H9 (cell line): ENCODE results near the gene CHCHD10. TPM values are rescaled to one million over a fixed set of nuclear protein-coding genes. Genes with fewer than 3 reads are reported as not detected.

Experiments
- DNase-seq: peaks from one replicate; pipeline ENCODE4 v3.0.0-alpha.2; 2017
- H2AFZ ChIP-seq: one replicate; pipeline ENCODE4 v1.6.1; 2013; ENCODE audit warnings: mild to moderate bottlenecking, low read length, control low read depth, moderate library complexity
- H2AK5ac ChIP-seq: 2 replicates; pipeline ENCODE4 v1.6.1; 2013; ENCODE audit warnings: low read length, control low read depth, mixed read lengths; ENCODE audit not compliant: insufficient read length
- H2BK120ac ChIP-seq: one replicate; pipeline ENCODE4 v1.6.1; 2013; ENCODE audit warnings: low read depth, mild to moderate bottlenecking, low read length, control low read depth, inconsistent platforms; ENCODE audit not compliant: poor library complexity, severe bottlenecking
- H2BK12ac ChIP-seq: 2 replicates; pipeline ENCODE4 v1.6.1; 2013; ENCODE audit warnings: low read length, control low read depth, mixed read lengths, low read depth; ENCODE audit not compliant: insufficient read length
- H2BK15ac ChIP-seq: 2 replicates; pipeline ENCODE4 v1.6.1; 2013; ENCODE audit warnings: low read depth, low read length, control low read depth
- H2BK20ac ChIP-seq: one replicate; pipeline ENCODE4 v1.6.1; 2013; ENCODE audit warnings: low read depth, mild to moderate bottlenecking, low read length, control low read depth, inconsistent platforms; ENCODE audit not compliant: poor library complexity, severe bottlenecking
- H2BK5ac ChIP-seq: 2 replicates; pipeline ENCODE4 v1.6.1; 2013; ENCODE audit warnings: low read length, control low read depth, mixed read lengths; ENCODE audit not compliant: insufficient read length
- H3K14ac ChIP-seq: 2 replicates; pipeline ENCODE4 v1.6.1; 2013; ENCODE audit warnings: low read length, control low read depth; ENCODE audit not compliant: insufficient read depth
- H3K18ac ChIP-seq: 2 replicates; pipeline ENCODE4 v1.6.1; 2013; ENCODE audit warnings: low read depth, mild to moderate bottlenecking, mixed read lengths, low read length, control low read depth; ENCODE audit not compliant: insufficient read length
- H3K23ac ChIP-seq: 2 replicates; pipeline ENCODE4 v1.6.1; 2013; ENCODE audit warnings: low read length, control low read depth, mixed read lengths, low read depth; ENCODE audit not compliant: insufficient read length
- H3K23me2 ChIP-seq: 2 replicates; pipeline ENCODE4 v1.6.1; 2013; ENCODE audit warnings: low read depth, mild to moderate bottlenecking, mixed read lengths, low read length, control low read depth; ENCODE audit not compliant: insufficient read length, poor library complexity, severe bottlenecking
- H3K27ac ChIP-seq: 2 replicates; pipeline ENCODE4 v1.5.1; 2013; ENCODE audit warnings: low read length, control low read depth, mixed read lengths, low read depth; ENCODE audit not compliant: insufficient read length
- H3K27me3 ChIP-seq: 2 replicates; pipeline ENCODE4 v1.6.1; 2013; ENCODE audit warnings: low read length, control low read depth, inconsistent platforms; ENCODE audit not compliant: insufficient read depth
- H3K4ac ChIP-seq: 2 replicates; pipeline ENCODE4 v1.6.1; 2013; ENCODE audit warnings: low read depth, mild to moderate bottlenecking, control low read depth, inconsistent platforms, low read length, moderate library complexity
- H3K4me1 ChIP-seq: 2 replicates; pipeline ENCODE4 v1.6.1; 2013; ENCODE audit warnings: low read length, control low read depth, inconsistent platforms; ENCODE audit not compliant: insufficient read depth
- H3K4me2 ChIP-seq: 2 replicates; pipeline ENCODE4 v1.6.1; 2013; ENCODE audit warnings: low read length, control low read depth, mixed read lengths; ENCODE audit not compliant: insufficient read length, insufficient read depth
- H3K56ac ChIP-seq: 2 replicates; pipeline ENCODE4 v1.6.1; 2013; ENCODE audit warnings: low read depth, mild to moderate bottlenecking, mixed read lengths, low read length, control low read depth; ENCODE audit not compliant: insufficient read length
- H3K79me1 ChIP-seq: 2 replicates; pipeline ENCODE4 v1.6.1; 2013; ENCODE audit warnings: low read depth, mild to moderate bottlenecking, moderate library complexity, low read length, control low read depth, inconsistent platforms; ENCODE audit not compliant: insufficient read depth, poor library complexity, severe bottlenecking
- H3K79me2 ChIP-seq: 2 replicates; pipeline ENCODE4 v1.6.1; 2013; ENCODE audit warnings: low read length, control low read depth, inconsistent platforms; ENCODE audit not compliant: insufficient read depth
- H3K9ac ChIP-seq: 2 replicates; pipeline ENCODE4 v1.6.1; 2013; ENCODE audit warnings: low read length, control low read depth, mixed read lengths; ENCODE audit not compliant: insufficient read length; ENCODE audit errors: extremely low read depth
- H3K9me3 ChIP-seq: one replicate; pipeline ENCODE4 v1.6.1; 2013; ENCODE audit warnings: low read depth, low read length, inconsistent platforms; ENCODE audit not compliant: control insufficient read depth
- H3T11ph ChIP-seq: one replicate; pipeline ENCODE4 v1.6.1; 2013; ENCODE audit warnings: mild to moderate bottlenecking, low read length, control low read depth, inconsistent platforms
- H4K20me1 ChIP-seq: one replicate; pipeline ENCODE4 v1.6.1; 2013; ENCODE audit not compliant: control insufficient read depth, insufficient read length, insufficient read depth
- H4K5ac ChIP-seq: 2 replicates; pipeline ENCODE4 v1.6.1; 2013; ENCODE audit warnings: low read depth, mild to moderate bottlenecking, mixed read lengths, low read length, control low read depth; ENCODE audit not compliant: insufficient read length
- H4K8ac ChIP-seq: replicated peaks from 2 replicates; pipeline ENCODE4 v1.6.1; 2013; ENCODE audit warnings: low read length, control low read depth, mixed read lengths, low read depth; ENCODE audit not compliant: insufficient read length
- H4K91ac ChIP-seq: 2 replicates; pipeline ENCODE4 v1.6.1; 2013; ENCODE audit warnings: low read depth, mild to moderate bottlenecking, moderate library complexity, mixed read lengths, low read length, control low read depth; ENCODE audit not compliant: insufficient read length
- H3K27ac Mint-ChIP-seq, 3 experiments: 2 replicates in 2 of 3; 3 replicates in 1 of 3; pipeline ENCODE4 v1.8.0; 2020 to 2021; ENCODE audit warnings: mixed read lengths in 3 of 3, mild to moderate bottlenecking in 1 of 3, moderate library complexity in 1 of 3
- H3K27me3 Mint-ChIP-seq: 2 replicates; pipeline ENCODE4 v1.8.0; 2021; ENCODE audit warnings: low read depth, mild to moderate bottlenecking, moderate library complexity, mixed read lengths
- H3K36me3 Mint-ChIP-seq, 3 experiments: 2 replicates in 2 of 3; 3 replicates in 1 of 3; pipeline ENCODE4 v1.8.0; 2020 to 2021; ENCODE audit warnings: low read depth in 3 of 3, mixed read lengths in 3 of 3; ENCODE audit not compliant: insufficient read depth in 1 of 3
- H3K4me1 Mint-ChIP-seq, 2 experiments: 2 replicates each; pipeline ENCODE4 v1.8.0; 2020; ENCODE audit warnings: mixed read lengths in 2 of 2
- H3K4me3 Mint-ChIP-seq, 2 experiments: 2 replicates in 1 of 2; 3 replicates in 1 of 2; pipeline ENCODE4 v1.8.0; 2020 to 2021; ENCODE audit warnings: mild to moderate bottlenecking in 2 of 2, mixed read lengths in 2 of 2, moderate library complexity in 1 of 2
- H3K9me3 Mint-ChIP-seq, 2 experiments: 2 replicates in 1 of 2; 3 replicates in 1 of 2; pipeline ENCODE4 v1.8.0; 2020; ENCODE audit warnings: mild to moderate bottlenecking in 2 of 2, mixed read lengths in 2 of 2, moderate library complexity in 1 of 2
- CTCF ChIP-seq: fragments of 200-600 bp; sonication (generic); conservative IDR thresholded peaks from 3 replicates; pipeline ENCODE4 v1.8.0; 2021; ENCODE audit warnings: antibody characterized with exemption, mild to moderate bottlenecking
- WGBS: extraction: QIAGEN DNeasy Blood & Tissue Kit; methylation state at CpG from one replicate; pipeline ENCODE4 v1.1.7; 2013; ENCODE audit warnings: missing lambda C conversion rate, low lambda C conversion rate, mixed read lengths; ENCODE audit not compliant: insufficient read length; ENCODE audit errors: extremely low coverage; 5-methylcytosine and 5-hydroxymethylcytosine counted together
- total RNA-seq: library from RNA; stranded (reverse); gene quantifications from 2 replicates; pipeline ENCODE4 v1.2.1, GENCODE V29; 2021

Gene CHCHD10
- total RNA-seq, 1 experiment from 2014 or later = 53.7 TPM

- no peak for TF ChIP-seq CTCF
- no peak overlapping the region for H4K5ac ChIP-seq
- Mint-ChIP-seq H3K27me3 (no peaks in the 10 kb centered on the region), H3K36me3 (peaks cover 16 to 25% (median 18%) of the 10 kb centered on the region in 3 experiments), H3K4me3 (no peak overlapping the region), H3K4me1 (no peaks in the 10 kb centered on the region; a peak in 1 of 4 replicates), H3K27ac (no peak overlapping the region), H3K9me3 (no peaks in the 10 kb centered on the region)
- H2AK5ac ChIP-seq = no peak overlapping the region
- no peak overlapping the region for H3K14ac ChIP-seq
- H4K20me1 ChIP-seq = no peaks in the 10 kb centered on the region
- no peaks in the 10 kb centered on the region for H3K23me2 ChIP-seq
- H3K27me3 ChIP-seq = no peaks in the 10 kb centered on the region
- H3K23ac ChIP-seq = no peak overlapping the region
- H2BK5ac ChIP-seq = no peak overlapping the region
- H3K56ac ChIP-seq = no peak overlapping the region
- no peak overlapping the region for H3K18ac ChIP-seq
- H2BK120ac ChIP-seq = no peak overlapping the region
- H3K4me2 ChIP-seq = no peak overlapping the region
- H4K8ac ChIP-seq = no peak overlapping the region
- WGBS = no CpG with 5 or more reads among the region's 13 CpGs
- no peak overlapping the region for H2BK15ac ChIP-seq
- no peak for DNase-seq
- H3K4me1 ChIP-seq = no peaks in the 10 kb centered on the region; the same call in 1 of the 2 replicates
- H2BK20ac ChIP-seq = no peak overlapping the region
- H3K79me1 ChIP-seq = no peaks in the 10 kb centered on the region
- no peaks in the 10 kb centered on the region for H3K79me2 ChIP-seq
- no peak overlapping the region for H3K4ac ChIP-seq
- no peak overlapping the region for H3T11ph ChIP-seq
- no peak overlapping the region for H2AFZ ChIP-seq
- H3K9me3 ChIP-seq = no peaks in the 10 kb centered on the region
- no peak overlapping the region for H2BK12ac ChIP-seq
- H3K27ac ChIP-seq = no peak overlapping the region
- no peak overlapping the region for H3K9ac ChIP-seq
- no peak overlapping the region for H4K91ac ChIP-seq
Measured at GRCh38 chr22:23744001-23744400, 23.8 kb downstream of the CHCHD10 start.
